ENCODE results near the gene MAPKBP1.
A peak's percentile ranks its signal among the peaks of the same experiment; 100 is the strongest.

MAPKBP1 gene

DNA sequence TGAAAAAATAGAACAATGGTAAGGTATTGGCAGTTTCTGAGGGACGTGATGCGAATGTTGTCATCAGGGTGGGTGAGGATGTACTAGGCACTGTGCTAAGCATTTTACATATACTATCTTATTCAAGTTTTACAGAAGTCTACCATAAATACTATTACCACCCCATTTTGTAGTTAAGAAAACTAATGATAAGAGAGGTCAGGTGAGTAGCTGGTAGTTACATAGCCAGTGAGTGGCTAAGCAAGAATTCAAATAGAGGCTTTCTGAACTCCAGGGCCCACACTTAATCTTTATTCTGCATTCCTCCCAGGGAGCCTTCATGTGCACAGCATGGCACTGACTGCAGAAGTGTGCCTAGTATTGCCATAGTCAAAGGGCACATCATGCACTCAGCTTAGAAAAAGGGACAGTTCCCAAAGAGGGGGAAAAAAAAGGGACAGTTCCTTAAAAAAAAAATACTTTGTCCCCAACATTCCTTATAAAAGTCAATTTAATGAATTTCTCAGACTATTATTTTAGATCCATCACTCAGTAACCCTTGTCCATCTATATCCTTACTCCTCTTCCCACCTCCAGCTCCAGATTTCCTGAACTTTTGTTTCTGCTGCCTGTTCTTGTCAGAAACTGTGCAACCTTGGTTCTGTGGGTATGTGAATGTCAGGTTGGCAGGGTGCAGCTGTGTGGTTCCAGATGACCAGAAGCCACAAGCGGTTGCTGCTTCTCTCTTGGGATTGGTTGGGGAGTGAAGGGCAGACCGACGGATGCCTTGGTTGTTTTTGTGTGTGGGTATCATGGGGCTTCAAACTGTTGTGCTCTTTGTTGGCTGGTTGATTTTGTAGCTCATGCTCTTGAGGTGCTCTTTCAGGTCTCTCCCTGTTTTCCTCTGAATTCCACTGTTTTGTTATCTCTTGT is 8.3 kb downstream of the MAPKBP1 start:
- no peak for FAIRE-seq
- no peak for DNase-seq (ENCODE audit: insufficient read length, low spot score)

DNA sequence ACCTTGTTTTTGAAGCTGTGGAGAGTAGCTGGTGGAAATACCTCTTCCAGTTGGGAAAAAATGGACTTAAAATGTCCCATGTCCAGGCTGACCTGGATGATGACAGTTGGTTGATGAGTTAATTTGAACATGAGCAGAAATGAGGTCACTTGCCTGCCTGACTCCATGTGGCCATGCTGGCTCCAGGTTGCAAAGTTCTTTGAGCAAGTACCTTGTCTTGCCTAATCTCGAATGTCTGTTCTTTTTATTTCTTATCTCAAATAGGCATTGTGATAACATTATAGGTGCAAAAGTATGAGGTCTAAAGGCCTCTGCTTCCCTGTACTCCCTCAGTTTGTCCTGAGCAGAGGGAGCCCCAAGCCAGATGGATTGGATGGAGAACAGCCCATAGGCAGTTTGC is 9.0 kb downstream of the MAPKBP1 start:
- no peak for DNase-seq (ENCODE audit: insufficient read length, low spot score)
- FAIRE-seq: no peak

DNA sequence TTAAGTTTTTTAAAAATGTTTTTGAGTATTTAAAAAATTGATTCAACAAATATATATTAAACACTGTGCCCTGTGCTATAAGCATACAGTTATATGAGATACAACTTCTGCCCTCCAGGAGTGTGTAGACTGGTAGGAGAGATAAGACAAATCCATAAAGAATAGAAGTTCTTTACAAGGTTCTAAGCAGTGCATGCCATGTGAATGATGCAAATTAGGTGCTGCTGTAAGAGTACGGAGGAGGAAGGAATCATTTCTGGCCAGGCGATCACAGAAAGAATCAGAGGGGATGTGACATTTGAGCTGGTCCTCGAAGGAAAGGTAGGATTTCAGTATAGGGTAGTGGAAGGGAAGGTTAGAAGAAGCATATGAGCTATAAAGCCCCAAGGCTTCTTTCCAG is 14.0 kb downstream of the MAPKBP1 start:
- DNase-seq (ENCODE audit: insufficient read length, low spot score) (no peak), FAIRE-seq (no peak)

DNA sequence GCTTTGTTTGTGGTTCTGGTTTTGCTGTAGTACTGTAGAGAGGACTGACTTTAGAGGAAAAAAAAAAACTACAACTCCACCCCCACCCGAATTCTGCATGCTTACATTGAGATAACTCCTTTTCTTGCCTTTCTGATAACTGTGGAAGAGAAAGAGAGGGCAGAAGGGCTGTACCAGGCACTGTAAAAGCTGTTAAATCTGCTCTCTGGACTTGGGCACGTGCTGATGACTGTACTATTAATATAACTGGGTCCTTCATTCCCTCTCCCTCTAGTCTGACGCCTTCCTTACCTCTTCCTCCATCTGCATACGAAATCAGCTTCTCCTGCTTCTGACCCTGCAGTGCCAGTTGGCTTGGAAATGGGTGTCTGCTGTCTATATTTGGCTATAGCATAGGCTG is 15.0 kb downstream of the MAPKBP1 start:
- FAIRE-seq: no peak

DNA sequence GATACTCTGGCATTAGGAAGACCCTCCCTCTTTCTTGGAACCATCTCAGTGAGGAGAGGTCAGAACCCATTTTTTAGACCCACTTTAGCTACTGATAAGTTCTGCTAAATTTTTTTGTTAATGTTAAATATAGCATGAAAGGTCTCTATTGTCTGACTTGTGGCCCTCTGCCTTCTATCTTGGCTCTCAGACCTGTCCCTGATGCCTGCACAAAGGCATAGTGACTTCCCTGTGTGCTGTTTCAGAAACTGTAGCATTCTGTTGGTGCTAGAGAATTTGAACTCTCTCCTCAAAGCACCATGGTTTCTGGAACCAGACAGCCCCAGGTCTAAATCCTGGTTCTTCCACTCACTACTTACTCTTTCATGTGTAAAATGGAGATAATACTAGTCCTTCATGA is 15.4 kb downstream of the MAPKBP1 start:
- DNase-seq (ENCODE audit: insufficient read length, low spot score) (no peak), FAIRE-seq (no peak)

More for the DNA sequence above, 15.0 kb downstream of the MAPKBP1 start:
- no peak for DNase-seq (ENCODE audit: insufficient read length, low spot score)

DNA sequence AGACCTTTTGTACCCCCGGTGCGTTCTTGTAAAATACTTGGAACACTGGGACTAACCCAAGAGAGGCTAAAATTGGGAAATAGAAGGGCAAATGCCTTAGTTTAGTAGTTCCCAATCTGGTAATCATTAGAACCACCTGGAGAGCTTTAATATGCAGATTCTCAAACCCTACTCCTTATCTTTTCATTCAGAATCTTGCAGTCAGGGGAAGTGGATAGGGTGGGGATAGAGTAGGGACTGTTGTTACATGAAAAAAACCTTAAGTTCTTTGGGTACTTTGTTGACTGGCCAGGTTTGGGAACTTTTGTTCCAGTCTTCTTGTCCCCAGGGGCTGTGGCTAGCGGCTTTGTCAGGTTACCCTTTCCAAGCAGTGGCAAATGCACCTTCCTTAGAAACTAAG is 15.9 kb downstream of the MAPKBP1 start:
- FAIRE-seq: no peak
- no peak for DNase-seq (ENCODE audit: insufficient read length, low spot score)

DNA sequence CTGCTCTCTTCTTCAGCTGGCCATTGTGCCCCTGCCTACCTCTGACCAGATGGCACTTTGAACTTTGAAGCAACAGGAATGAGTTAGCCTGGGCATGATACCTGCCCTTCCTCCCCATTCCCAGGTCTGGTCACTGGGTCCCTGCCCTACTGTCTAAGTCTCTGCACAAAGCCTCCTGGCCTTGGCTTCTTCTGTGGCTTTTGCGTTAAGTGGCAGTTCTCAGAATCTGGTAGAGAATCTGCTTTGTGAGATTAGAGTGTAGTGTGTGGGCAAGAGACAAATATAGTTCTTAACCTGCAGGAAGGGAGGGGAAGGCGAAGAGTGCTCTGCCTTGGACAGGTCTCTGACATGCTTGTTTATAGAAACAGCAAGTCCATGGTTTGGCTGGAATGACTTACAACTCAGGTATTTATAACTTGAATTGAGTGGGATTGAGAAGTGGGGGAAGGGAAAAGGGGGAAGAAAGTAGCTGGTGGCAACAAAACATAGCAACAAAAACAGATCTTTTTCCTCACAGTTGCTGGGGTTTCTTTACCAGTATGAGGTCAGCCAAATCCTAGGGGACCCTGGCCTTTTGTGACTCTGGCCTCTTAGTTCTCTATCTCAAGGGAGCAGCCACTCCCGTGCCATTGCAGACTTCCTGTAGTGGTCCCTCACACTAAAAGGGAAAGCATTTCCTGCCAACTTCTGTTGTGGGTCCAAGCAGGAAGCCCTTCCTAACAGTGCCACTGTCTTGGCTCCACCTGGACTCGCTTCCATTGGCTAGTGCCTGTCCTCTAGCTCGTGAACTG is 16.7 kb downstream of the MAPKBP1 start:
- FAIRE-seq (no peak), DNase-seq (ENCODE audit: insufficient read length, low spot score) (peak; percentile 65)

DNA sequence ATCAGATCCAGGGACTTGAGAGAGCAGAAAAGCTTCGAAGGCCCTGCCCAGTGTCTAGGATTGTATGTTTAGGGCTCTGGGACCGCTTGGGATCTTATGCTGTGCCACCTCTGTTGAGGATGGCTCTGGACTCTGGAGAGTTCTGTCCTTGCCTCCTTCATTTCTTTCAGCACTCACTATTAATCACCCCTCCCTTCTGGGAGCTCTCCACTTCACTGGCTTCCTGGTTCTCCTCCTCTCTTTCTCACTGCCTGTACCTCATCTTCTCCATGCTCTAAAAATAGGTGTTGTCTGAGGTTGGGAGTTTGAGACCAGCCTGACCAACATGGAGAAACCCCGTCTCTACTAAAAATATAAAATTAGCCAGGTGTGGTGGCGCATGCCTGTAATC is 17.3 kb downstream of the MAPKBP1 start:
- FAIRE-seq: no peak
- no peak for DNase-seq (ENCODE audit: insufficient read length, low spot score)

DNA sequence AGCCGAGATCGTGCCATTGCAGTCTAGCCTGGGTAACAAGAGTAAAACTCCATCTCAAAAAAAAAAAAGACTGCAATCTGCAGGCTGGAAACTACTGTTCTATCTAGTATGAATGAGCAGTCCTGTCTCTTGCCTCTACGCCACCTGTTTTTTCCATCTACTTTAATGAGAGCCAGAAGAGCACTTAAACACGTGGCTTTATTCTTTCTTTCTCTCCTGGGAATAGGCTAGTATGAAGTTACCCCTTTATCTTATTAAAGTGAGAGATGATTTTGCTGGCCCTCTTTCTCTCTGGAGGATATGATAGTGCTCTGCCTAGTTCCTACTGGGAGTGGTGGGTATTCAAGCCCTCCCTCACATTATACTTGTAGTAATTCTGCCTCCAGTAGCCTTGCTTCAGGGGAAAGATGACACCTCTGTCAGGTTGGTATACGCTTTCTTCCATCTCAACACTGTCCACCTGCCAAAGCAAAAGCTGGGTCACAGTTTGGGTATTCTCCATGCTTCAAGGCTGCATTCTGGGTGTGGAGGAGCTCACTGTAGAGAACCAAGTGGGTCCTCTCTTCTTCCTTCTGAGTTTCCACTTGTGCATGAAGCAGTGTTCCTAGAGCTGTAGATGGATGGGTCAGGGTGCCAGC is 17.8 kb downstream of the MAPKBP1 start:
- no peak for DNase-seq (ENCODE audit: insufficient read length, low spot score)
- FAIRE-seq: no peak

DNA sequence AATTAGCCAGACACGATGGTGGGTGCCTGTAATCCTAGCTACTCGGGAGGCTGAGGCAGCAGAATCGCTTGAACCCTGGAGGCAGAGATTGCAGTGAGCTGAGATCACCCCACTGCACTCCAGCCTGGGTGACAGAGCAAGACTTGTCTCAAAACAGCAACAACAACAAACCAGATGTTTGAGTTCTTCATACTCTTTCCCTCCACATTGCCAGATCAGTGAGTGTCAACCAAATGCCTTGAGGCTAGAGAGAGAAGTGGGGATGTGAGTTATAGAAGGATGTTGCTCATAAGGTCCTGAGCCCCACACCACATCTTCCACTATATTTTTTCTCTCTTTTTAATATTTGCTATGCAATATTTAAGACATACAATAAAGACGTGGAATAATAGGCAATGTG is 19.8 kb downstream of the MAPKBP1 start:
- FAIRE-seq (no peak), DNase-seq (ENCODE audit: insufficient read length, low spot score) (no peak)

DNA sequence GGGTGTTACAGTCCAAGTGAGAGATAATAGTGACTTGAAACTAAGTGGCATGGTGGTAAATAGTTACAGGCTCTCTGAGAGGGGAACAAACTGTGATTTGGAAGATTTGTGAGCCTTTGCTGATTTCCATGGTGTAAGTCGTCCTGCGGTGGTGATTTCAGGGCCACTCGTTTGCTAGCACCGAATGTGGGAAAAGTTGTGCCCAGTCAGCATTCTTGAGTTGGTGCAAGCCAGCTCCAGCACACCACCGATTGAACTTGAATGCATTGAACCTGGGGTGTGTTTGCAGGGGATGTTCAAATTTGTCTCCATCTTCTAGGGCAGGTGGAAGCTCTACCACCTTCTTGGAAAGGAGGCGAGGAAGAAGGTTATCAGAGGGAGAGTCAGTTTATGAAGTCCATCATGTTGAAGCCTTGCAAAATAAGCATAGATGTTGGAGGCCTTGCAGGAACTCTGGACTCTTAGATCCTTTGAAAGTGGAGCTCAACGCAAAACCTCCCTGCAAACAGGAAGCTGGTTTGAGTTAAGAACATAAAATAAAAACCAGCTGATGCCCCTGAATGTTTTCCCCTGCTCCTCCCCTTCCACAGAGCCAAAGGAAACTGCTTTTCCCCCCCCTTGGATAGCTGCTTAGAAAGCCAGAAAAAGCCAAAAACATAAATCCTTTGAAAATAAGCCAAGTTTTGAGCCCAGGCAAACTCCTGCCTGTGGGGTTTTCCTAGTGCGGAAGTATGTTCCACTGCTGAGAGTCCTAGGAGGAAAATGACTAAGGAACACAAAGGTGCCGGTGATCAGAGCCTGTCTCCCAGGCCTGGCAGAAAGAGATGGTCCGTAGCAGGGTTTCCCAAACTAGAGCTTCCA is 21.9 kb downstream of the MAPKBP1 start:
- DNase-seq (ENCODE audit: insufficient read length, low spot score) (no peak), FAIRE-seq (no peak)

DNA sequence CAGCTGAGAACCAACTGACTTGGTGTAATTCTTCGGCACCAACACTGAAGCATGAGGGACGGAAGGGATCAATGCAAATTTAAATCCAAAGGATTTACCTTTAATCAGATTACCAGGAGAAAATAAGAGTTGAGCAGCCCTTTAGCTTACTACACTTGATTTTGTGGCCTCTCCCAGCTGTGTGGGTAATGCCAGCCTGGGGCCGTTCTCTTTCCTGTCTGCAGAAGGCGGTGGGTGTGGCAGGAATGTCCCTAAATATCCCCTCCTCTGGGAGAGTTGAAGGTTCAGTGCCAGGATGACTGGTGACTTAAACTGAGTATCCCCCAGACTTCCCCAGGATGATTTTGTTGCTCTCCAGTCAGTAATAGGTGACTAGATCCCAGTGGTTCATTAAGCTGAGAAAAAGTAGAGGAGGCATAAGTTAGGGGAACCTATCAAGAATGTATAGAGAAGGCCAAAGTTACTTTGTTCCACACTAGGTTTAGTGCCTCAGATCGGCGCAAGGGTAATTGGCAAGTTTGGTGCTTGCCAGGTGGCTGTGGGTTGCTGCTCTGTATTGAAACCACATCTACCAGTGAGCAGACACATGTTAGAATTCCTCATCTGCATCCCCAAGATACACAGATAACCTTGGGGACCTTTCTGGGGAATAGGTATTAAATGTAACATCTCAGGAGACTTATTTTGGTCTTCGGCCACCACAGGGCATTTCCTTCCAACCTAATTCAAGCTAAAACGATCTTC is 23.1 kb downstream of the MAPKBP1 start:
- no peak for FAIRE-seq
- no peak for DNase-seq (ENCODE audit: insufficient read length, low spot score)

DNA sequence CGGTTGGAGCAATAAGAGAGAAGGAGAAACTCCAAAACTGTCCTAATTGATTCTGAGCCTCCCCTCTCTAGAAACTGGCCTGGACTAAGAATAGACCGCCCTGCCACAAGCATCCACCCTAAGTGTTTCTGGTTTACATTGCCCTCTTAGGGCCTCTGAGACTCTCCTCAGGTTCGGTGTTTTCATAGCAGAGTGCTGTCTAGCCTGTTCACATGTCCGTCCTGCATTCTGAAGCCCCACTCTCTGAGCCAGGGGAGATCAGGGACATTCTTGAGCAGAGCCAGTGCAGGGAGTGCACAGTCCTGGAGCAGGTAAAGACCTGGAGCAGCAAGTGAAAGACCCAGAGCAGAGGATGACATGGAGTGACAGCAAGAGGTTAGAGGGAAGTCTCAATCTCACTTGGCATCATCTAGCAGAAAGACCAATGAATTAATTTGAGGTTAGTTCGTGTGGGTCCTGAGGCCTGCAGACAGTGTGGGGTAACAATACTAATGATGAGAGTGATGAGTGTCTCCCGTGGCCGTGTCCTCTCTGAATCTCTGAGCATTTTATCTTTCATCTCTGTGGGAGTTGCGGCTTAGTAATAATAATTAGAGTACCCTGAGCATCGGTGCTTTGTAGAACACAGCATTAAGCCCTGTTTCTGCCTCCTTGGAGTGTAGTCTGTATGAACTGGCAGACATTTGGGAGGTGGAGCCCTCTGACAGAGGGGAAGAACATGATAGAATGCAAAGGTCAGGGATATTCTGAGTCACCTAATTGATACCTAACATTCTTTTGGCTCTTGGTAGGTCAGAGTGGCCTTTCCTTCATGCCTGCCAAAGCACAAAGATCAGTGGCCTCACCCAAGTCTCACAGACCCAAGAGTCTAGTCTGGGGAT is 24.6 kb downstream of the MAPKBP1 start:
- FAIRE-seq: no peak
- no peak for DNase-seq (ENCODE audit: insufficient read length, low spot score)

DNA sequence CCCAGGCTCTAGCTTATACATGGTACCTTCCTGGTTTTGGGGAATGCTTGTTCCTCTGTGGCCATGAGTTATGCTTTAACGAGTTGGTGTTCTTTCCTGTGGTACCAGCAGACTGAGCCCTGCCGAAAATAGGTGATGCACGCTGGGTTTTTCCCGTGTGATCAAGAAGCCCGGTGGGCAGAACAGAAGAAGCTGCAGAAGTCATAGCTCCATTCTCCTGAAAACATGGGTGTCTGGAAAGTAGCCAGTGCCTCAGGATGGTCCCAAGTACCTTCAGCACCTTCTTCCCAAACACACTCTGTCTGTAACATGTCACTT is 25.2 kb downstream of the MAPKBP1 start:
- no peak for FAIRE-seq
- no peak for DNase-seq (ENCODE audit: insufficient read length, low spot score)

DNA sequence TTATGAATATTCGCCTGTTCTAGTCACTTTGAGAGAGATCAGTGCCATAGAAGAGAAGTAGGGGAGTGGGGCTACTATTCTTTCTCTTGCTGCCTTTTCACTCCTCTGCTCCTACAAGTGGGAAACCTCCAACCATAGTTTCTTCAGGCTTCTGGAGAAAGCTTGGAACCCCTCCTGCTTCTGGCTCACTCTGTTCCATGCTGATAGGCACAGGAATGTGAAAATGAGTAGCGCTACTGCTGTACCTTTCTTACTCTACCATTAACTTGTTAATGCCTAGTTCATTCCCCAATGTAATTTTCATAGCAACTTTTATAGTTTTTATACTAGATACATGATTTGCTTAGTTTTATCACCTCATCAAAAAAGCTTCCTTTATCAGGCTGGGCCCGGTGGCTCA is 26.9 kb downstream of the MAPKBP1 start:
- no peak for FAIRE-seq

DNA sequence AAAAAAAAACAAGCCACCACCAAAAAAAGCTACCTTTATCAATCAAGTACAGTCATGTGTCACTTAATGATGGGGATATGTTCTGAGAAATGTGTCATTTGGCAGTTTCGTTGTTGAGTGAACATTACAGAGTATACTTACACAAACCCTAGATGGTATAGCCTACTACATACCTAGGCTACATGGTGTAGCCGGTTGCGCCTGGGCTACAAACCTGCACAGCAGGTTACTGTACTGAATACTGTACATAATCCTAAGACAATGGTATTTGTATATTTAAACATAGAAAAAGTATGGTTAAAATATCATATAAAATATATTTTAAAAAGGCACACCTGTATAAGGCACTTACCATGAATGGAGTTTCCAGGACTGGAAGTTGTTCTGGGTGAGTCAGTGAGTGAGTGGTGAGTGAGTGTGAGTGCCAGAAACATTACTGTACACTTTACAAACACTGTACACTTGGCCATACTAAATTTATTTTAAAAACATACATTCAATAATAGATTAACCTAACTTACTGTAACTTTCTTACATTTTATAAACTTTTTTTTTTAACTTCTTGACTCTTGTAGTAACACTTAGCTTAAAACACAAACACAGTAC is 27.7 kb downstream of the MAPKBP1 start:
- DNase-seq (ENCODE audit: insufficient read length, low spot score): no peak
- FAIRE-seq: no peak

More for the DNA sequence above, 26.9 kb downstream of the MAPKBP1 start:
- no peak for DNase-seq (ENCODE audit: insufficient read length, low spot score)

DNA sequence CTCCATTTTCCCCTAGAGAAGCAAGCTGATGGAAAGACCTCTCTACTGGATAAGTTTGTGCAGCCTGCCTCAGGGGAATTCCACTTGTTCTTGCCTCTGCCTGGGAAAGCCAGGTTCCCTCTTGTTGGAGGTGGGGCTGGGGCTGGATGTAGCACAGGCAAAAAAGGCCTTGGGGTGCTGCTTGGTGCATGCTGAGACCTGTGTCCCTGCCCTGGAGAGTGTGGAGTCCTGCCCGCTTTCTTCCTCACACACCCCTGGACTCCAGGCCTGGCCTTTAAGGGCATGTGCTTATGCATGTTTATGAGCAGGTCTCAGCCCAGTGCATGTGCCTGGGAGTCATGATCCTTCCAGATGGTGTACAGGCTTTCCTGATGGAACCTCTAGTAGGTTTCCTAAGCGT is 30.1 kb downstream of the MAPKBP1 start:
- FAIRE-seq (no peak), DNase-seq (ENCODE audit: insufficient read length, low spot score) (no peak)

DNA sequence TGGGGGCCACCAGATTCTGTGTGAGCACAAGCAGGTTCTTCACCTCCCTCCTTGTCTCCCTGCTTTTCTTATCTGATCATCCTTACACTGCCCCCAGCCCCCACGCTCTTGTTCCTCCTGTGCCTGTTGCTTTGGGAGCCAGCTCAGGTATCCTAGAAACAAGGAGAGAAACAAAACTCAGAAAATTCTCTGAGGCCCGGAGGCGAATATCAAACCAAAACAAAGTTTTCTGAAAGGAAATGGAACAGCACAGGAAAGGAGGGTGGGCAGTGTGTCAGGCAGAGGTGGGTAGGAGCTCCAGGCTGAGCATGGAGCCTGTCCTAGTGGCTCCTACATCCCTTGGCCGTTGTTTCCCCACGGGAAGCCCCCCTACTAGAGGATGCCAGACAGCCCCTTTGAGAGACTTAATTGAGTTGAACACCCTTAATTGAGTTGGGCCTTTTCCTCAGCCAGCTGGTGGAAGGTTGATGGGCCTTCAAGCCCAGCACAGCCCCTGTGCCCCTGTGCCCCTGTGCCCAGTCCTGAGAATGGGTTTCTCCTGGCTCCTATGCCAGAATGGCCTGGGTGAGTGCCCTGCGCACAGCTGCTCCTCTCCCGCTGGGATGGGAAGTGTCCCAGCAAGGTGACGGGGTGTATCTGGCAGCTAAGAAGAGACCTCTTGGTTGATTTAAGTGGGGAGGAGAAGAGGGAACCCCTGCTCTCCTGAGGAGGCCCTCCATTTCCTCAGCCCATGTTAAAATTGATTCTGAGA is 30.8 kb downstream of the MAPKBP1 start:
- DNase-seq (ENCODE audit: insufficient read length, low spot score) (no peak), FAIRE-seq (no peak)

Measured in HTR-8/SVneo (cell line).